Transverse colon (tissue), 4 donors: Measurements from ENCODE around the gene MMP24OS. TPM values are rescaled to one million over a fixed set of nuclear protein-coding genes. Genes with fewer than 3 reads are reported as not detected.

ENCODE experiments used
- DNase-seq: peaks from one replicate; pipeline ENCODE4 v3.0.0-alpha.2; 2019
- H3K27ac ChIP-seq, 4 donors: fragments of 200-600 bp; sonication (generic); 2 replicates each; pipeline ENCODE4 v1.5.1; 2016 to 2018; ENCODE audit warnings: inconsistent platforms in 4 of 4
- H3K27me3 ChIP-seq: fragments of 200-600 bp; sonication (generic); 2 replicates; pipeline ENCODE4 v1.5.1; 2017; ENCODE audit warnings: inconsistent platforms
- H3K36me3 ChIP-seq, 4 donors: fragments of 200-600 bp; sonication (generic); 2 replicates each; pipeline ENCODE4 v1.5.1; 2017 to 2019; ENCODE audit warnings: inconsistent platforms in 4 of 4
- H3K4me1 ChIP-seq, 4 donors: fragments of 200-600 bp; sonication (generic); 2 replicates each; pipeline ENCODE4 v1.5.1; 2017 to 2020; ENCODE audit warnings: inconsistent platforms in 4 of 4
- H3K4me3 ChIP-seq, 4 donors: fragments of 200-600 bp; sonication (generic); 1 replicate in 1 of 4; 2 replicates in 3 of 4; pipeline versions ENCODE4 v1.5.1 to v1.6.1; 2017 to 2019; ENCODE audit warnings: inconsistent platforms in 4 of 4
- H3K9me3 ChIP-seq, 2 donors: fragments of 200-600 bp; sonication (generic); 2 replicates each; pipeline ENCODE4 v1.5.1; 2017 to 2019; ENCODE audit warnings: inconsistent platforms in 2 of 2
- CTCF ChIP-seq, 5 experiments: fragments of 200-600 bp in 3 of 5; fragments of 450-650 bp in 2 of 5; sonication (generic) in 3 of 5; IDR thresholded peaks; 1 replicate in 2 of 5; 2 replicates in 3 of 5; pipeline ENCODE4 v1.5.1; 2016 to 2017; ENCODE audit warnings: antibody characterized with exemption in 5 of 5, inconsistent platforms in 3 of 5, mild to moderate bottlenecking in 2 of 5, moderate library complexity in 1 of 5
- EP300 ChIP-seq: sonication (generic); formaldehyde crosslinking; IDR thresholded peaks from one replicate; pipeline ENCODE4 v1.6.1; 2017; ENCODE audit warnings: antibody characterized with exemption, low read depth
- POLR2A ChIP-seq: fragments of 450-650 bp; IDR thresholded peaks from one replicate; pipeline ENCODE4 v1.6.1; 2016; ENCODE audit warnings: antibody characterized with exemption, mild to moderate bottlenecking, moderate library complexity
- POLR2AphosphoS5 ChIP-seq, 3 donors: sonication (generic); formaldehyde crosslinking; IDR thresholded peaks; one replicate each; pipeline ENCODE4 v1.6.1; 2016; ENCODE audit warnings: antibody characterized with exemption in 3 of 3
- WGBS, 2 donors: methylation state at CpG; one replicate each; pipeline ENCODE4 v1.1.5; 2018; ENCODE audit warnings: low coverage in 1 of 2; 5-methylcytosine and 5-hydroxymethylcytosine counted together
- in situ Hi-C, 4 donors: fragments of 200-750 bp; cut with MboI; loops; one replicate each; pipeline versions ENCODE4 v1.15.0 to v1.15.1; 2017; ENCODE audit warnings: low sequenced_read_pairs in 3 of 4, low pct_ligation_motif_present in 1 of 4, low pct_unique_long_range_greater_than_20kb in 1 of 4
- intact Hi-C: fragments of 100-400 bp; cut with DNase I; formaldehyde crosslinking; loops from one replicate; pipeline ENCODE4 v1.15.1; 2023; ENCODE audit warnings: low total_unique reads
- total RNA-seq, 4 donors: library from RNA; depleted of rRNA; stranded (reverse); fragments of >200 nt; gene quantifications; one replicate each; pipeline ENCODE4 v1.1.0, GENCODE V29; 2016

Gene MMP24OS
- total RNA-seq, 4 donors from 2014 or later = 32.4 to 81.1 (median 47.9) TPM

DNA sequence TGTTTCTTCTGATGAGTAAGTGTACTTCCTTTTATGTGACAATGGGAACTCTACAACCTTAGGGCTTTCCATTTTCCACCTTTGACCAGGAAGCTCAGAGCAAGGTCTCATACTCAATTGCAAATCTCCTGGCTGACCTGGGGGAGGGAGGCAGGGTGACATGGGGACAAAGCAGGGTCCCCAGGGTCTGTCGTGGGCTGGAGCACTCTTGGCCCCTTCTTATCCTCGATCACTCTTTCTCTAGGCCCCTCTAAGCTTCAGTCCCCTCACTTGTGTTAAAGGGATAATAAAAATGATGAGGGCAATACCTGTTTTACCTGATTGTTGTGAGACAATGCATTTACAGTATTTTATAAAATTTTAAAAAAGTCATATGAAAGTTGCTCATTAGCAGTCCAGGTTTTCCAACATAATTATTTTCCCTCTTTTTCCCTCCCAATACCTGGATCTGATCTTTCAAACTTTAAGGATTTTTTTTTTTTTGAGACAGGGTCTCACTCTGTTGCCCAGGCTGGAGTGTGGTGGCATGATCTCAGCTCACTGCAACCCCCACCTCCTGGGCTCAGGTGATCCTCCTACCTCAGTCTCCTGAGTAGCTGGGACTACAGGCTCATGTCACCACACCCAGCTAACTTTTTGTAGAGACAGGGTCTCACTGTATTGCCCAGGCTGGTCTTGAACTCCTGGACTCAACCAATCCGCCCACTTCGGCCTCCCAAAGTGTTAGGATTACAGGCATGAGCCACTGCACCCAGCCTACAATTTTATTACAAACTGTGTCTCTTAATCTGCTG lies 22.7 kb upstream of the MMP24OS start:
- intact Hi-C loops = no loop called here
- peaks cover 7 to 28% (median 12%) of the 10 kb centered on the region in 4 donors for H3K4me1 ChIP-seq

GRCh38 chr20:35299780-35300179 lies 21.9 kb upstream of the MMP24OS start:
- Histone ChIP-seq H3K4me3 (no peak overlapping the region), H3K9me3 (no peaks in the 10 kb centered on the region), H3K36me3 (no peaks in the 10 kb centered on the region), H3K27ac (no peak overlapping the region), H3K27me3 (no peaks in the 10 kb centered on the region), H3K4me1 (peaks cover 7 to 22% (median 10%) of the 10 kb centered on the region in 4 donors)
- 86 to 89% methylated on average over 1 to 4 of the region's 4 CpGs for whole genome bisulfite sequencing, 2 donors
- DNase-seq = no peak
- intact Hi-C loops = no loop called here
- TF ChIP-seq POLR2A (no peak), POLR2AphosphoS5 (IDR thresholded peaks at IDR 0.05) (no peak), CTCF (IDR thresholded peaks at IDR 0.05) (no peak), EP300 (no peak)
- in situ Hi-C loops = loop anchor here (5.0 to 10.0 kb wide), 2 partner anchors 145 to 153 kb away; no protein-coding TSS in a partner anchor

More for the DNA sequence above, 22.7 kb upstream of the MMP24OS start:
- Histone ChIP-seq H3K4me3 (no peak overlapping the region), H3K36me3 (no peaks in the 10 kb centered on the region), H3K27me3 (no peaks in the 10 kb centered on the region), H3K27ac (no peak overlapping the region), H3K9me3 (no peaks in the 10 kb centered on the region)
- no peak for DNase-seq
- WGBS, 2 donors = 84% methylated on average over 4 of the region's 4 CpGs; no CpG with 5 or more reads in 1 of the 2 donors
- TF ChIP-seq POLR2AphosphoS5 (IDR thresholded peaks at IDR 0.05) (no peak), EP300 (no peak), CTCF (IDR thresholded peaks at IDR 0.05) (no peak), POLR2A (no peak)
- in situ Hi-C loops = loop anchor here in 3 of 4 donors (5.0 to 10.0 kb wide), 2 partner anchors 144 to 152 kb away; no protein-coding TSS in a partner anchor

- Histone ChIP-seq H3K27ac (no peak overlapping the region), H3K9me3 (no peaks in the 10 kb centered on the region), H3K27me3 (peaks cover 8% of the 10 kb centered on the region), H3K4me3 (no peak overlapping the region), H3K36me3 (no peaks in the 10 kb centered on the region), H3K4me1 (peaks cover 0 to 11% (median 1%) of the 10 kb centered on the region in 4 donors)
- no peak for DNase-seq
- intact Hi-C loops (no loop called here), in situ Hi-C loops (loop anchor here in 1 of 4 donors (10.0 kb wide), 1 partner anchor 147 kb away; no protein-coding TSS in a partner anchor)
- 62 to 68% methylated on average over 3 to 5 of the region's 5 CpGs for WGBS, 2 donors
- TF ChIP-seq POLR2AphosphoS5 (IDR thresholded peaks at IDR 0.05) (no peak), CTCF (IDR thresholded peaks at IDR 0.05) (no peak), POLR2A (no peak)
Measured at GRCh38 chr20:35298264-35298663, 20.3 kb upstream of the MMP24OS start.

- Histone ChIP-seq H3K4me3 (no peak overlapping the region), H3K27ac (no peak overlapping the region), H3K9me3 (no peaks in the 10 kb centered on the region), H3K36me3 (no peaks in the 10 kb centered on the region), H3K27me3 (peaks cover 8% of the 10 kb centered on the region), H3K4me1 (peaks cover 0 to 7% (median 0%) of the 10 kb centered on the region in 4 donors)
- intact Hi-C loops (no loop called here), in situ Hi-C loops (loop anchor here in 1 of 4 donors (10.0 kb wide), 1 partner anchor 147 kb away; no protein-coding TSS in a partner anchor)
- TF ChIP-seq CTCF (IDR thresholded peaks at IDR 0.05) (no peak), POLR2AphosphoS5 (IDR thresholded peaks at IDR 0.05) (no peak)
- no peak for DNase-seq
- WGBS, 2 donors = 88% methylated on average over 14 of the region's 14 CpGs; no CpG with 5 or more reads in 1 of the 2 donors
Measured at GRCh38 chr20:35297740-35298139, 19.8 kb upstream of the MMP24OS start.
